SK-N-SH (cell line): ENCODE data around the gene A2M. TPM values are rescaled to one million over a fixed set of nuclear protein-coding genes. Genes with fewer than 3 reads are reported as not detected.

Source experiments
- CTCF ChIA-PET: fragments of 300-600, 350-600 bp; formaldehyde crosslinking; extraction: SDS; loops from one replicate; lab custom pipeline; 2021; lab: Yijun Ruan, JAX
- POLR2A ChIA-PET: fragments of 350-600 bp; sonication (Branson Sonifier 250); formaldehyde crosslinking; extraction: SDS; loops from one replicate; lab custom pipeline; 2020; ENCODE audit warnings: antibody characterized with exemption, inconsistent platforms; lab: Yijun Ruan, JAX
- DNase-seq: peaks from one replicate; pipeline ENCODE4 v3.0.0; 2012
- H2AFZ ChIP-seq: fragments of 200-600 bp; sonication (generic); 2 replicates; pipeline ENCODE4 v1.8.1; 2016; ENCODE audit warnings: antibody characterized with exemption, mild to moderate bottlenecking, low read depth
- H3F3A ChIP-seq: fragments of 200-600 bp; sonication (generic); replicated peaks from 2 replicates; pipeline ENCODE3; 2016; ENCODE audit warnings: antibody characterized with exemption, mild to moderate bottlenecking; ENCODE audit not compliant: insufficient read depth
- H3K27ac ChIP-seq, 2 experiments: fragments of 200-500 bp in 1 of 2; fragments of 200-600 bp in 1 of 2; sonication (Bioruptor generic) in 1 of 2; sonication (generic), shearing (Covaris generic) in 1 of 2; 2 replicates each; pipeline versions ENCODE4 v1.5.1 to v1.6.1; 2014 to 2016; ENCODE audit warnings: low read depth in 2 of 2, inconsistent platforms in 1 of 2, low read length in 1 of 2, mild to moderate bottlenecking in 1 of 2, mixed read lengths in 1 of 2
- H3K27me3 ChIP-seq: fragments of 200-600 bp; sonication (generic), shearing (Covaris generic); 2 replicates; pipeline ENCODE4 v1.6.1; 2016; ENCODE audit warnings: mixed run types; ENCODE audit not compliant: insufficient read depth
- H3K36me3 ChIP-seq, 2 experiments: fragments of 200-500 bp in 1 of 2; fragments of 200-600 bp in 1 of 2; sonication (Bioruptor generic) in 1 of 2; sonication (generic) in 1 of 2; replicated peaks in 1 of 2; 2 replicates each; pipeline versions ENCODE3 to v1.5.1; 2014 to 2016; ENCODE audit warnings: low read length in 1 of 2, mild to moderate bottlenecking in 1 of 2; ENCODE audit not compliant: insufficient read depth in 2 of 2, control insufficient read depth in 1 of 2
- H3K4me1 ChIP-seq, 2 experiments: fragments of 200-500 bp in 1 of 2; fragments of 200-600 bp in 1 of 2; sonication (Bioruptor generic) in 1 of 2; sonication (generic), shearing (Covaris generic) in 1 of 2; 2 replicates each; pipeline versions ENCODE4 v1.5.1 to v1.6.1; 2014 to 2016; ENCODE audit warnings: low read depth in 1 of 2, low read length in 1 of 2, mixed run types in 1 of 2; ENCODE audit not compliant: insufficient read depth in 2 of 2, control insufficient read depth in 1 of 2
- H3K4me2 ChIP-seq: fragments of 200-600 bp; sonication (generic), shearing (Covaris generic); 2 replicates; pipeline ENCODE4 v1.6.1; 2017; ENCODE audit warnings: mixed run types
- H3K4me3 ChIP-seq, 2 experiments: fragments of 200-500 bp in 1 of 2; fragments of 200-600 bp in 1 of 2; sonication (Bioruptor generic) in 1 of 2; sonication (generic), shearing (Covaris generic) in 1 of 2; 2 replicates each; pipeline versions ENCODE4 v1.5.1 to v1.8.1; 2014 to 2016; ENCODE audit warnings: low read depth in 2 of 2, inconsistent platforms in 1 of 2, low read length in 1 of 2, mild to moderate bottlenecking in 1 of 2, mixed read lengths in 1 of 2, moderate library complexity in 1 of 2
- H3K79me2 ChIP-seq: fragments of 200-600 bp; sonication (generic); 2 replicates; pipeline ENCODE4 v1.8.1; 2017; ENCODE audit warnings: mild to moderate bottlenecking; ENCODE audit not compliant: insufficient read depth
- H3K9ac ChIP-seq: fragments of 200-600 bp; sonication (generic); 2 replicates; pipeline ENCODE4 v1.6.1; 2017; ENCODE audit warnings: mixed run types
- H3K9me2 ChIP-seq: fragments of 200-600 bp; sonication (generic); 2 replicates; pipeline ENCODE4 v1.6.1; 2017; ENCODE audit warnings: mixed run types
- H3K9me3 ChIP-seq: fragments of 200-600 bp; sonication (generic); 2 replicates; pipeline ENCODE4 v1.6.1; 2017; ENCODE audit warnings: mixed run types, mild to moderate bottlenecking, moderate library complexity
- H4K20me1 ChIP-seq: fragments of 200-600 bp; sonication (generic); 2 replicates; pipeline ENCODE4 v1.6.1; 2017; ENCODE audit warnings: mild to moderate bottlenecking, mixed run types; ENCODE audit not compliant: insufficient read depth
- EP300 ChIP-seq, 2 experiments: IDR thresholded peaks; 2 replicates each; pipeline versions ENCODE4 v1.4.0 to v1.6.1; 2012; ENCODE audit warnings: borderline replicate concordance in 1 of 2, low read depth in 1 of 2, low read length in 1 of 2
- FOXJ3 ChIP-seq: sonication (generic); formaldehyde crosslinking; IDR thresholded peaks from 2 replicates; pipeline ENCODE4 v1.5.1; 2020; ENCODE audit warnings: mild to moderate bottlenecking, missing genetic modification reagents
- FOXM1 ChIP-seq: IDR thresholded peaks from 2 replicates; pipeline ENCODE4 v1.4.0; 2012; ENCODE audit warnings: low read depth, mild to moderate bottlenecking
- GABPA ChIP-seq: IDR thresholded peaks from 2 replicates; pipeline ENCODE4 v1.4.0; 2012; ENCODE audit warnings: low read depth, mild to moderate bottlenecking
- GATA2 ChIP-seq: sonication (generic); formaldehyde crosslinking; IDR thresholded peaks from 2 replicates; pipeline ENCODE4 v1.5.0; 2020; ENCODE audit warnings: mild to moderate bottlenecking, missing genetic modification reagents
- MEF2A ChIP-seq: IDR thresholded peaks from 2 replicates; pipeline ENCODE4 v1.4.0; 2012; ENCODE audit warnings: low read depth, borderline replicate concordance
- NFIC ChIP-seq: IDR thresholded peaks from 2 replicates; pipeline ENCODE4 v1.4.0; 2012; ENCODE audit warnings: borderline replicate concordance
- RAD21 ChIP-seq: IDR thresholded peaks from 2 replicates; pipeline ENCODE4 v1.6.1; 2012; ENCODE audit warnings: mild to moderate bottlenecking, low read length
- RCOR1 ChIP-seq: fragments of 150-350 bp; IDR thresholded peaks from 2 replicates; pipeline ENCODE4 v1.6.1; 2017; ENCODE audit warnings: antibody characterized with exemption, low read length
- RFX5 ChIP-seq: IDR thresholded peaks from 2 replicates; pipeline ENCODE4 v1.6.1; 2012; ENCODE audit warnings: mild to moderate bottlenecking, improper control_type of control experiment, low read length
- RXRA ChIP-seq: IDR thresholded peaks from 2 replicates; pipeline ENCODE4 v1.4.0; 2012; ENCODE audit warnings: low read depth, mild to moderate bottlenecking, borderline replicate concordance
- SMC3 ChIP-seq: IDR thresholded peaks from 2 replicates; pipeline ENCODE4 v1.6.1; 2012; ENCODE audit warnings: low read depth, low read length, improper control_type of control experiment
- YY1 ChIP-seq: IDR thresholded peaks from 2 replicates; pipeline ENCODE4 v1.4.0; 2012; ENCODE audit warnings: low read depth, mild to moderate bottlenecking
- WGBS: methylation state at CpG from one replicate; pipeline ENCODE4 v1.1.6; 2017; ENCODE audit warnings: low lambda C conversion rate; 5-methylcytosine and 5-hydroxymethylcytosine counted together
- polyA plus RNA-seq, 3 experiments: library from polyadenylated mRNA; depleted of rRNA; stranded (reverse); fragments of >200 nt; gene quantifications; 2 replicates each; pipeline ENCODE4 v1.2.3, GENCODE V29; 2012
- TF ChIP-seq, protein P1 (sequence below): IDR thresholded peaks from 2 replicates; pipeline ENCODE4 v1.6.1; 2012; ENCODE audit warnings: mild to moderate bottlenecking, low read depth, low read length, moderate library complexity
- TF ChIP-seq, protein P2 (sequence below): fragments of 200-600 bp; sonication (generic); IDR thresholded peaks from 2 replicates; pipeline ENCODE4 v1.6.1; 2017; ENCODE audit warnings: antibody characterized with exemption, mild to moderate bottlenecking, moderate library complexity

A2M gene
- polyA plus RNA-seq, 1 of the 3 experiments (the other 2 are of a cell fraction), result not detected

- Histone ChIP-seq H3K79me2 (no peaks in the 10 kb centered on the region), H3K27ac (no peak overlapping the region), H2AFZ (peak overlapping the region; percentile 59; the same call in 1 of the 2 replicates), H3K9me2 (no peaks in the 10 kb centered on the region), H3K4me1 (no peaks in the 10 kb centered on the region; a peak in 1 of 4 replicates), H3K4me2 (peak overlapping the region; percentile 85), H3K27me3 (no peaks in the 10 kb centered on the region), H3F3A (no peaks in the 10 kb centered on the region), H3K9ac (0 out of 2 replicates have a peak overlapping the region, but pooled peaks have one; percentile 18), H4K20me1 (no peaks in the 10 kb centered on the region), H3K9me3 (no peaks in the 10 kb centered on the region), H3K4me3 (peak overlapping the region; percentile 61), H3K36me3 (no peaks in the 10 kb centered on the region)
- POLR2A ChIA-PET, result interaction anchor here (0.6 kb wide), 1 partner anchor 24 kb away, joined by 3 read pairs; no protein-coding TSS in a partner anchor
- peak; percentile 59 for DNase-seq
- WGBS, result 73% methylated on average over 12 of the region's 45 CpGs
- CTCF ChIA-PET, result interaction anchor here (1.0 to 3.4 kb wide), 10 partner anchors 8 to 643 kb away, joined by 3 to 27 read pairs (median 4); no protein-coding TSS in a partner anchor
- no peak for TF ChIP-seq NFIC
- TF ChIP-seq MEF2A, result no peak
- TF ChIP-seq YY1, result no peak
- no peak for TF ChIP-seq EP300 (IDR thresholded peaks at IDR 0.05; ENCODE audit: borderline replicate concordance in 1 of 2, low read depth in 1 of 2, low read length in 1 of 2)
- TF ChIP-seq FOXM1, result no peak
- peak; percentile 55; the same call in 1 of the 2 replicates for TF ChIP-seq GABPA
Observed at GRCh38 chr12:9064815-9065606, 50.7 kb downstream of the A2M start.

DNA sequence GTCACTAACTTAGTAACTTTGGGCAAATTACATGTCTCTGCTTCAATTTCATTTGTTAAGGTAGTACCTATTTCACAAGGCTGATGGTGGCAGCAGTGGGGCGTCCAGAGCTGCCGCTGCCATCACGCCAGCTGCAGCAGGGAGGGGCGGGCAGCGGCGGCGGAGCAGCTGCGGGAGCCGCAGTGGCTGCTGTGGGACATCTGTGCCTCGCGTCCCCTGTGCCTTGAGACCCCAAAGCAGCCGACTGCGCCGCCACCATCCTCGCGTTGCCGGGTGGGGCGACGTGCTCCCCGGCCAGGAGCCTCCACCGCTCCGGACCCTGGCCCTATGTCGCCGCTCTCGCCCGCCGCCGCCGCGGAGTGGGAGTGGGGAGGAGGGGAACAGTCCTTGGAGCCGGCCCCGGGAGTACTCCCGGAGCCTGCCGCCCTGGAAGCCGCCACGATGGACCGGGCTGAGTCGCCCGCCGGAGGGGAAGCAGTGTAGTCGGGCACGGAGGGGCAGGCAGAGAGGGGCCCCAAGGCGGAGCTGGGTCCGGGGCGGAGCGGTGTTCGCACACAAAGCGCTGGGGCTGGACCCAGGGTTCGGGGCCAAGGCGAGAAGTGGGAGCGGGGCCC lies 51.4 kb downstream of the A2M start:
- Histone ChIP-seq H3K9ac (peak overlapping the region; percentile 18; the same call in 1 of the 2 replicates), H3K79me2 (no peaks in the 10 kb centered on the region), H3K4me2 (peak overlapping the region; percentile 85), H3K27me3 (no peaks in the 10 kb centered on the region), H2AFZ (peak overlapping the region; percentile 59; the same call in 1 of the 2 replicates), H3K4me3 (peak overlapping the region; percentile 61)
- 0% methylated on average over 11 of the region's 51 CpGs for WGBS
- DNase-seq, result peak; percentile 86
- TF ChIP-seq RXRA (no peak), YY1 (0 out of 2 replicates have a peak, but pooled peaks have one; percentile 11), FOXJ3 (no peak), RFX5 (no peak), GATA2 (CRISPR knock-in tag) (no peak), RAD21 (peak; percentile 65), SMC3 (peak; percentile 17; the same call in 1 of the 2 replicates), RCOR1 (0 out of 2 replicates have a peak, but pooled peaks have one; percentile 16)
- TF ChIP-seq, protein P1, sequence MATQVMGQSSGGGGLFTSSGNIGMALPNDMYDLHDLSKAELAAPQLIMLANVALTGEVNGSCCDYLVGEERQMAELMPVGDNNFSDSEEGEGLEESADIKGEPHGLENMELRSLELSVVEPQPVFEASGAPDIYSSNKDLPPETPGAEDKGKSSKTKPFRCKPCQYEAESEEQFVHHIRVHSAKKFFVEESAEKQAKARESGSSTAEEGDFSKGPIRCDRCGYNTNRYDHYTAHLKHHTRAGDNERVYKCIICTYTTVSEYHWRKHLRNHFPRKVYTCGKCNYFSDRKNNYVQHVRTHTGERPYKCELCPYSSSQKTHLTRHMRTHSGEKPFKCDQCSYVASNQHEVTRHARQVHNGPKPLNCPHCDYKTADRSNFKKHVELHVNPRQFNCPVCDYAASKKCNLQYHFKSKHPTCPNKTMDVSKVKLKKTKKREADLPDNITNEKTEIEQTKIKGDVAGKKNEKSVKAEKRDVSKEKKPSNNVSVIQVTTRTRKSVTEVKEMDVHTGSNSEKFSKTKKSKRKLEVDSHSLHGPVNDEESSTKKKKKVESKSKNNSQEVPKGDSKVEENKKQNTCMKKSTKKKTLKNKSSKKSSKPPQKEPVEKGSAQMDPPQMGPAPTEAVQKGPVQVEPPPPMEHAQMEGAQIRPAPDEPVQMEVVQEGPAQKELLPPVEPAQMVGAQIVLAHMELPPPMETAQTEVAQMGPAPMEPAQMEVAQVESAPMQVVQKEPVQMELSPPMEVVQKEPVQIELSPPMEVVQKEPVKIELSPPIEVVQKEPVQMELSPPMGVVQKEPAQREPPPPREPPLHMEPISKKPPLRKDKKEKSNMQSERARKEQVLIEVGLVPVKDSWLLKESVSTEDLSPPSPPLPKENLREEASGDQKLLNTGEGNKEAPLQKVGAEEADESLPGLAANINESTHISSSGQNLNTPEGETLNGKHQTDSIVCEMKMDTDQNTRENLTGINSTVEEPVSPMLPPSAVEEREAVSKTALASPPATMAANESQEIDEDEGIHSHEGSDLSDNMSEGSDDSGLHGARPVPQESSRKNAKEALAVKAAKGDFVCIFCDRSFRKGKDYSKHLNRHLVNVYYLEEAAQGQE, result no peak
- TF ChIP-seq, protein P2, sequence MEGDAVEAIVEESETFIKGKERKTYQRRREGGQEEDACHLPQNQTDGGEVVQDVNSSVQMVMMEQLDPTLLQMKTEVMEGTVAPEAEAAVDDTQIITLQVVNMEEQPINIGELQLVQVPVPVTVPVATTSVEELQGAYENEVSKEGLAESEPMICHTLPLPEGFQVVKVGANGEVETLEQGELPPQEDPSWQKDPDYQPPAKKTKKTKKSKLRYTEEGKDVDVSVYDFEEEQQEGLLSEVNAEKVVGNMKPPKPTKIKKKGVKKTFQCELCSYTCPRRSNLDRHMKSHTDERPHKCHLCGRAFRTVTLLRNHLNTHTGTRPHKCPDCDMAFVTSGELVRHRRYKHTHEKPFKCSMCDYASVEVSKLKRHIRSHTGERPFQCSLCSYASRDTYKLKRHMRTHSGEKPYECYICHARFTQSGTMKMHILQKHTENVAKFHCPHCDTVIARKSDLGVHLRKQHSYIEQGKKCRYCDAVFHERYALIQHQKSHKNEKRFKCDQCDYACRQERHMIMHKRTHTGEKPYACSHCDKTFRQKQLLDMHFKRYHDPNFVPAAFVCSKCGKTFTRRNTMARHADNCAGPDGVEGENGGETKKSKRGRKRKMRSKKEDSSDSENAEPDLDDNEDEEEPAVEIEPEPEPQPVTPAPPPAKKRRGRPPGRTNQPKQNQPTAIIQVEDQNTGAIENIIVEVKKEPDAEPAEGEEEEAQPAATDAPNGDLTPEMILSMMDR, result peak; percentile 31; the same call in 1 of the 2 replicates
- TF ChIP-seq, all 33 proteins: peak for 5
- Histone ChIP-seq H3K36me3 (no peaks in the 10 kb centered on the region), H3K27ac (no peak overlapping the region), H3F3A (no peaks in the 10 kb centered on the region), H3K9me3 (no peaks in the 10 kb centered on the region), H3K9me2 (no peaks in the 10 kb centered on the region), H3K4me1 (no peaks in the 10 kb centered on the region; a peak in 1 of 4 replicates), H4K20me1 (no peaks in the 10 kb centered on the region)
- CTCF ChIA-PET, result interaction anchor here (1.0 to 3.4 kb wide), 13 partner anchors 9 to 644 kb away, joined by 3 to 27 read pairs (median 3); no protein-coding TSS in a partner anchor
- POLR2A ChIA-PET, result interaction anchor here (0.6 to 1.0 kb wide), 2 partner anchors 23 to 115 kb away, joined by 3 to 4 read pairs; partner anchors contain the start of gene M6PR
